Measurements from ENCODE around the gene MYH7. TPM values are rescaled to one million over a fixed set of nuclear protein-coding genes. Genes with fewer than 3 reads are reported as not detected.
A peak's percentile ranks its signal among the peaks of the same experiment; 100 is the strongest.

Gene MYH7
- total and polyA plus RNA-seq, 2 donors from 2014 or later: 0.06 to 1.6 TPM

GRCh38 chr14:23409475-23409874 lies 26.0 kb downstream of the MYH7 start:
- no peaks in the 10 kb centered on the region for H3K36me3 ChIP-seq (ENCODE audit: control insufficient read depth in 2 of 3, insufficient read depth in 3 of 3, low read length in 3 of 3)
- H3K9ac ChIP-seq (ENCODE audit: low read length in 3 of 3): no peak overlapping the region
- no peak for FAIRE-seq
- intact Hi-C loops (cut with DNase I): no loop called here
- H3K27ac ChIP-seq (ENCODE audit: low read depth in 2 of 2, low read length in 2 of 2): no peak overlapping the region
- H3K27me3 ChIP-seq (ENCODE audit: control insufficient read depth, insufficient read depth, low read length): no peaks in the 10 kb centered on the region
- TF ChIP-seq CTCF (IDR thresholded peaks at IDR 0.05; ENCODE audit: borderline replicate concordance, extremely low read depth, insufficient read depth): no peak
- no peaks in the 10 kb centered on the region for H3K9me3 ChIP-seq (ENCODE audit: control insufficient read depth in 2 of 3, insufficient read depth in 1 of 3, low read length in 3 of 3)
- no peak for DNase-seq
- no peak overlapping the region for H3K4me3 ChIP-seq (ENCODE audit: low read length in 3 of 3)
- H3K4me1 ChIP-seq (ENCODE audit: control insufficient read depth in 2 of 3, insufficient read depth in 2 of 3, low read depth in 1 of 3, low read length in 3 of 3): no peaks in the 10 kb centered on the region

GRCh38 chr14:23408307-23408630 lies 27.2 kb downstream of the MYH7 start:
- Histone ChIP-seq H3K4me1 (ENCODE audit: control insufficient read depth in 2 of 3, insufficient read depth in 2 of 3, low read depth in 1 of 3, low read length in 3 of 3) (no peaks in the 10 kb centered on the region), H3K27ac (ENCODE audit: low read depth in 2 of 2, low read length in 2 of 2) (no peak overlapping the region), H3K4me3 (ENCODE audit: low read length in 3 of 3) (no peak overlapping the region), H3K36me3 (ENCODE audit: control insufficient read depth in 2 of 3, insufficient read depth in 3 of 3, low read length in 3 of 3) (no peaks in the 10 kb centered on the region), H3K27me3 (ENCODE audit: control insufficient read depth, insufficient read depth, low read length) (no peaks in the 10 kb centered on the region), H3K9me3 (ENCODE audit: control insufficient read depth in 2 of 3, insufficient read depth in 1 of 3, low read length in 3 of 3) (no peaks in the 10 kb centered on the region), H3K9ac (ENCODE audit: low read length in 3 of 3) (no peak overlapping the region)
- no peak for TF ChIP-seq CTCF (IDR thresholded peaks at IDR 0.05; ENCODE audit: borderline replicate concordance, extremely low read depth, insufficient read depth)
- no peak for FAIRE-seq
- no peak for DNase-seq
- intact Hi-C loops (cut with DNase I): no loop called here

- Histone ChIP-seq H3K27me3 (ENCODE audit: control insufficient read depth, insufficient read depth, low read length) (no peaks in the 10 kb centered on the region), H3K4me1 (ENCODE audit: control insufficient read depth in 2 of 3, insufficient read depth in 2 of 3, low read depth in 1 of 3, low read length in 3 of 3) (no peaks in the 10 kb centered on the region), H3K9ac (ENCODE audit: low read length in 3 of 3) (no peak within 1 kb of the TSS), H3K9me3 (ENCODE audit: control insufficient read depth in 2 of 3, insufficient read depth in 1 of 3, low read length in 3 of 3) (no peaks in the 10 kb centered on the region), H3K27ac (ENCODE audit: low read depth in 2 of 2, low read length in 2 of 2) (no peak within 1 kb of the TSS), H3K36me3 (ENCODE audit: control insufficient read depth in 2 of 3, insufficient read depth in 3 of 3, low read length in 3 of 3) (no peaks in the 10 kb centered on the region), H3K4me3 (ENCODE audit: low read length in 3 of 3) (no peak within 1 kb of the TSS)
- intact Hi-C loops (cut with DNase I): no loop called here
- DNase-seq (peak in 1 of 5 donors; percentile 29), FAIRE-seq (no peak)
- TF ChIP-seq CTCF (IDR thresholded peaks at IDR 0.05; ENCODE audit: borderline replicate concordance, extremely low read depth, insufficient read depth): no peak
Measured at GRCh38 chr14:23407516-23408306, 27.7 kb downstream of the MYH7 start, which contains the start of gene MYH6. TSS of gene MYH6 (minus strand) at chr14:23408273. CDS start at chr14:23407223, 1,050 bp downstream.

Measured in kidney (tissue), 14 donors.